Stimulated activated CD8-positive, alpha-beta memory T cell treated with anti-CD3 and anti-CD28 coated beads, Interleukin-4, amount 100 ng/mL, for 24 hours (primary cell): ENCODE data around the gene PRDM7.
A peak's percentile ranks its signal among the peaks of the same experiment; 100 is the strongest.
"Not testable (repeated sequence)": the region's sequence is repeated elsewhere in the genome, so short reads cannot be mapped to it uniquely, and the experiment has no call there.

ENCODE experiments used
- DNase-seq: peaks from one replicate; pipeline ENCODE4 v3.0.0-alpha.2; 2020; ENCODE audit warnings: low read depth

Gene PRDM7

GRCh38 chr16:90077240-90077756 is at the start of gene PRDM7:
TSS of gene PRDM7 (minus strand) at chr16:90077331. CDS start at chr16:90075910, 1,421 bp downstream.
- peak; percentile 96 for DNase-seq

DNA sequence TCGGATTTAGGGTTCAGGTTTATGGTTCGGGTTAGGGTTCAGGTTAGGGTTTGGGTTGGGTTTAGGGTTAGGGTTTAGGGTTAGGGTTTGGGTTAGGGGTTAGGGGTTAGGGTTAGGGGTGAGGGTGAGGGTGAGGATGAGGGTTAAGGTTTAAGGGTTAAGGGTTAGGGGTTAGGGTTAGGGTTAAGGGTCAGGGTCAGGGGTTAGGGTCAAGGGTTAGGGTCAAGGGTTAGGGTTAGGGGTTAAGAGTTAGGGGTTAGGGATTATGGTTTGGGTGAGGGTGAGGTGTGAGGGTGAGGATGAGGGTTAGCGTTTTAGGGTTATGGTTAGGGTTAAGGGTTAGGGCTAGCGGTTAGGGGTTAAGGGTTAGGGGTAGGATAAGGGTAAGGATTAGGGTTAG is 44.7 kb upstream of the PRDM7 start:
- DNase-seq, result not testable (repeated sequence)

- not testable (repeated sequence) for DNase-seq
Measured at GRCh38 chr16:90107617-90108016, 30.5 kb upstream of the PRDM7 start.

DNA sequence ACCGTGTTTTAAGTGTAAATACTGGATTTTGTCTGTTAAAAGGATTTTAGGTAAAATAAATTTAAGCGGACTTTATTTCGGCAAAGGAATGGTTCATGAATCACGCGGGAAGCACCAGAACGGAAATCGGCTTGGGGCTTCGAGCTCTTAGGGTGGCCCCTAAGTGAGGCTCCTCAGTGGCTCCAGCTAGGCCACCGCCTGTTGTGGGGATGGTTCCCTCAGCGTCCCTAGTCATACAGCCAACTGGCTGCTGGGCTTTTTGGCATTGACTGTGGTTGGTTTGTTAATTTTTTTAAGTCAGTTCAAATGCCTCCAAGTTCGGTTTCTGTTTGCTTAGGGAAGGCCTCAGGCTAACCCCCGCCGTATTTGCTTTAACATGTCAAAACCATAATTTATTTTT is 29.9 kb upstream of the PRDM7 start:
- DNase-seq, result not testable (repeated sequence)

DNA sequence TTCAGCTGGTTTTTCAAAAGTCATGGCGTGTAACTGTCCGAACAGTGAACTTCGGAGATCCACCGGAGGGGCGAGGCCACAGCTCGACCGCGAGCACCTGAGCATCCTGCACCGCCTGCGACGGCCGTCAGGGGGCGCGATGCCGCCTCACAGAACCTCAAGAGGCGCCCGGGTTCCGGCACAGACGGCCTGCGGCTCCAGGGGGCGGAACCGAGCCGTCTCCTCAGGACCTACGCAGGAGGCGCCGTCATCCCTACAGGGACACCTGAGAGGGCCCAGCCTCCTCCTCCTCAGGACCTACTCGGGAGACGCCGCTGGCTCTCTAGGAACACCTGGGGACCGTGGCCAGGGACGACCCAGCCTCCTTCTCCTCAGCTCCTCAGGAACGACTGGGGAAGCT is 29.1 kb upstream of the PRDM7 start:
- DNase-seq, result peak; percentile 53

DNA sequence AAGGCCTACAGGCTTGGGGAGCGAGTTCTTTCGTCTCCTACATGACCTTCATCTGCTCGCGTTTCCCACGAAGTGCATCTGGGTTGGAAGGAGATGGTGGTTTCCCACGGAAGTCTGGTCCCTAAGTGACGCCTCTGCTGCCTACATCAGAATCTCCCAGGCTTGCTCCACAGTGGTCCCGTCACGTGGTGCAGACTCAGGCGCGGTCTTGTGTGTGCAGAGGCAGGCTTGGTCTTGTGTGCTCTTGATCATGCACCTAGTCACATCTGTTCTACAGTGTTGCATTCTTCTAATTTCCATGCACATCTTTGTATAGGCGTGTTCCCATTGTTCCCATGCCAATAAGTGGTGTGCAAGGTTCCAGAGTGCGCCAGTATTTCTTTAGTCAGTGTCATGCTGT is 27.6 kb upstream of the PRDM7 start:
- not testable (repeated sequence) for DNase-seq

GRCh38 chr16:90102086-90102884 is 25.2 kb upstream of the PRDM7 start:
- DNase-seq, result not testable (repeated sequence)

GRCh38 chr16:90101332-90101731 is 24.2 kb upstream of the PRDM7 start:
- DNase-seq, result not testable (repeated sequence)

DNA sequence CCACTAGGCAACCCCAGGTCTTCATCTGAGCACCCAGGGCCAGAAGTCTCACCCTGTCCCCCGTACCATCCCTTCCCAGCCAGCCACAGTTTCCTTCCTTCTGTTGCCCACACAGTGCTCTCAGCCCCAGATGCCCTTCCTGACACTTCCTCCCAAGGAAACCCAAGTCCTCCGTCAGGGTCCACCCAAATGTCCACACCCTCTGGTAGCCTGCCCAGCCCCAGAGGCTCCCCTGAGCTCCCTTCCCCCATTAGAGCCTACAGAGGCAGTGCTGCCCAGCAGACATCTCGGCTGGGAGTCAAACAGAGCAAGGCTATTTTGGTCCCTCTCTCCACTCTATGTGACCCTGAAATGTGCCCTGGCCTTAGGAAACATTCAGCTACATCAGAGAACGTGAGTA is 23.7 kb upstream of the PRDM7 start:
- not testable (repeated sequence) for DNase-seq

GRCh38 chr16:90100229-90100628 is 23.1 kb upstream of the PRDM7 start:
- DNase-seq, result not testable (repeated sequence)

- not testable (repeated sequence) for DNase-seq
Measured at GRCh38 chr16:90098936-90099335, 21.8 kb upstream of the PRDM7 start.

DNA sequence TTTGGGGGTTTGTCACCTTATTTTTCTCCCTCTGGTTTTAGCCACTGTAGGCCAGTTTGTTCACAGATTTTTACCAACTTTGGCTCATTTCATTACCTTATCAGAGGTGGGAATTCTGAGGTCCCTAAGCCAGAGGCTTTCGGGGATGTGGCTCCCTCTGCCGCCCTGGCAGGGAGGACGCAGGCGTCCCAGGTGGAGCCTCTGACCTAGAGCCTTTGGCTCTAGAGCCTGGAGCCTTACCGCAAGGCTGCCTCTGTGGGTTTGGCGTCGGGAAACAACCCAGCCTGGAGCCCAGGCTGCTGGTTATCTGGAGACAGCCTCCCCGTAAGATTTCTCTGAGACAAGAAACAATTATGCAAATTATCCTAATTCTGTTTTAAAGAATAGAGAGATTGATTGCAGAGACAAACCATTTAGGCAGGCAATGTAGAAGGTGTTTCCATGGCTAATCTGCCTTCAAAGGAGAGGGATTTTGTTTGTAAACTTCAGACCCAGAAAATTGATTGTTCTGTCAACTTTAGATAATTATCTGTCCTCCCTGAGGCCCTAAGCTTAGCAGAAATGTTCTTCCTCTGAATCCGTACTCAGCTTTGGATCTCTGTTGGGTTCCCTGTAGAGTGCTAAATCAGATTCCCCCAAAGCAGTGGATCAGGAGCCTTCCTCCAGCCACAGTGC is 20.0 kb upstream of the PRDM7 start:
- DNase-seq, result not testable (repeated sequence)

- not testable (repeated sequence) for DNase-seq
Measured at GRCh38 chr16:90094791-90095190, 17.7 kb upstream of the PRDM7 start.

DNA sequence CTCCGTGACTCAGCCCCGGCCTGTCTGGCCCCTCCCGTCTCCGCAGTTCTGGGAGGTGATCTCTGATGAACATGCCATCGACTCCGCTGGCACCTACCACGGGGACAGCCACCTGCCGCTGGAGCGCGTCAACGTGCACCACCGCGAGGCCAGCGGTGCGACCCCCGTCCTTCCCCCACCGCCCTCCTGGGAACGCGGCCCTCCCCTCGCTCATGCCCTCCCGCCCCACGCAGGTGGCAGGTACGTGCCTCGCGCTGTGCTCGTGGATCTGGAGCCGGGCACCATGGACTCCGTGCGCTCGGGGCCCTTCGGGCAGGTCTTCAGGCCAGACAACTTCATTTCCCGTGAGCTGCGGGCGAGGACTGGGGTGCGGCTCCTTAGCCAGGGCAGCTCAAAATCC is 17.2 kb upstream of the PRDM7 start:
- not testable (repeated sequence) for DNase-seq

- not testable (repeated sequence) for DNase-seq
Measured at GRCh38 chr16:90093799-90094198, 16.7 kb upstream of the PRDM7 start.

DNA sequence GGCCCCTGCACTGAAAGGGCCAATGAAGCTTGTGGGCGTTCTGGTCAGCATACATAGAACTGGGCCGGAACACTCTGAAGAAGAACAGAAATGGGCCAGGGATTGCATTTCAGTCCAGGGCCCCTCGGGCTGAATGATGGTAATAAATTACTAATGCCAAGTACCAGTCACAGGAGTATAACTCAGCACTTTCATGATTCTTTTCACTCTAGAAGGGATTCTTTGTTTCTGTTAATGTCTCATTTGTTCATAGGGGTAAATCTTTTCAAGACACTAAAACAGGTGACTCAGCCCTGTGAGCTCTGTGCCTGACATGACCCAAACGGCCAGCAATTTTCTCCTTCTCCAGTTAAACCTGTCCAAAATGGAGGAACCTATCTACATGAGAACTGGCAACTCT is 15.7 kb upstream of the PRDM7 start:
- not testable (repeated sequence) for DNase-seq

DNA sequence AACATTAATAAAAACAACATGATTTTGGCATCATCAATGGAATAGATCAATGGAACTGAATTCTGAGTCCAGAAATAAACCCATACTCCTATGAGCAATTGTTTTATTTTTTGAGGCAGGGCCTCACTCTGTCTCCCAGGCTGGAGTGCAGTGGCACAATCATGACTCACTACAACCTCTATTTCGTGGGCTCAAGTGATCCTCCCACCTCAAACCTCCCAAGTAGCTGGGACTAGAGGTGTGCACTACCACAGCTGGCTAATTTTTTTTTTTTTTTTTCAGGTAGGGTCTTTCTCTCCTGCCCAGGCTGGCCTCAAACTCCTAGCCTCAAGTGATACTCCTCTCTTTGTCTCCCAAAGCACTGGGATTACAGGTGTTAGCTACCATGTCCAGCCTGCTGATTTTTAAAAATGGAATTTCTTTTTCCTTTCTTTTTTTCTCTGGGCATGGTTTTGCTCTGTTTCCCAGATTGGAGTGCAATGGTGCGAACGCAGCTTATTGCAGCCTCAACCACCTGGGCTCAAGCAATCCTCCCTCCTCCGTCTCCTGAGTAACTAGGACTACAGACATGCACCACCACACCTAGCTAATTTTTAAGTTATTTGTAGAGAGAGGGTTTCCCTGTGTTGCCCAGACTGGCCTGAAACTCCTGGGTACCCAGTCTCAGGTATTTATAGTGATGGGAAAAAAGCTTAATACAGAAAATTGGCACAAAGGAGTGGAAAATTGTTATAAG is 7.3 kb upstream of the PRDM7 start:
- no peak for DNase-seq

DNA sequence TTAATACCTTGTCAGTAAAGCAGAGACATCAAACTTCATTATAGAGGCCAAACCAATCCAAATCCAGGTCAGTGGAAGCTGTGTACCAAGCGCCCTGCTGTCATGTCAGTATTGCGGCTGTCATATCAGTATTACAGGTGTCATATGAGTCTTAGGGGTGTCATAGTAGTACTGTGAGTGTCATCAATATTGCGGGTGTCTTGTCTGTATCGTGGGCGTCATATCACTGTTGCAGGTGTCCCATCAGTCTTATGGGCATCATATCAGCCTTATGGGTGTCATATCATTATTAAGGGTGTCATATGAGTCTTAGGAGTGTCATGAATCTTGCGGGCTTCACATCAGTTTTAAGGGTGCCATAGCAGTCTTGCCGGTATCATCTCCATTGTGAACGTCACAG is 6.0 kb upstream of the PRDM7 start:
- no peak for DNase-seq

GRCh38 chr16:90081606-90081970 is 4.5 kb upstream of the PRDM7 start:
- DNase-seq, result no peak

GRCh38 chr16:90078579-90078895 is 1.4 kb upstream of the PRDM7 start:
- DNase-seq, result no peak

- no peak for DNase-seq
Measured at GRCh38 chr16:90077757-90078578, 837 bp upstream of the PRDM7 start.
